H9 (cell line): ENCODE results near the gene MRM3. TPM values are rescaled to one million over a fixed set of nuclear protein-coding genes. Genes with fewer than 3 reads are reported as not detected.

Experiments used
- DNase-seq: peaks from one replicate; pipeline ENCODE4 v3.0.0-alpha.2; 2017
- H2AFZ ChIP-seq: one replicate; pipeline ENCODE4 v1.6.1; 2013; ENCODE audit warnings: mild to moderate bottlenecking, low read length, control low read depth, moderate library complexity
- H2AK5ac ChIP-seq: 2 replicates; pipeline ENCODE4 v1.6.1; 2013; ENCODE audit warnings: low read length, control low read depth, mixed read lengths; ENCODE audit not compliant: insufficient read length
- H2BK120ac ChIP-seq: one replicate; pipeline ENCODE4 v1.6.1; 2013; ENCODE audit warnings: low read depth, mild to moderate bottlenecking, low read length, control low read depth, inconsistent platforms; ENCODE audit not compliant: poor library complexity, severe bottlenecking
- H2BK12ac ChIP-seq: 2 replicates; pipeline ENCODE4 v1.6.1; 2013; ENCODE audit warnings: low read length, control low read depth, mixed read lengths, low read depth; ENCODE audit not compliant: insufficient read length
- H2BK15ac ChIP-seq: 2 replicates; pipeline ENCODE4 v1.6.1; 2013; ENCODE audit warnings: low read depth, low read length, control low read depth
- H2BK20ac ChIP-seq: one replicate; pipeline ENCODE4 v1.6.1; 2013; ENCODE audit warnings: low read depth, mild to moderate bottlenecking, low read length, control low read depth, inconsistent platforms; ENCODE audit not compliant: poor library complexity, severe bottlenecking
- H2BK5ac ChIP-seq: 2 replicates; pipeline ENCODE4 v1.6.1; 2013; ENCODE audit warnings: low read length, control low read depth, mixed read lengths; ENCODE audit not compliant: insufficient read length
- H3K14ac ChIP-seq: 2 replicates; pipeline ENCODE4 v1.6.1; 2013; ENCODE audit warnings: low read length, control low read depth; ENCODE audit not compliant: insufficient read depth
- H3K18ac ChIP-seq: 2 replicates; pipeline ENCODE4 v1.6.1; 2013; ENCODE audit warnings: low read depth, mild to moderate bottlenecking, mixed read lengths, low read length, control low read depth; ENCODE audit not compliant: insufficient read length
- H3K23ac ChIP-seq: 2 replicates; pipeline ENCODE4 v1.6.1; 2013; ENCODE audit warnings: low read length, control low read depth, mixed read lengths, low read depth; ENCODE audit not compliant: insufficient read length
- H3K23me2 ChIP-seq: 2 replicates; pipeline ENCODE4 v1.6.1; 2013; ENCODE audit warnings: low read depth, mild to moderate bottlenecking, mixed read lengths, low read length, control low read depth; ENCODE audit not compliant: insufficient read length, poor library complexity, severe bottlenecking
- H3K27ac ChIP-seq: 2 replicates; pipeline ENCODE4 v1.5.1; 2013; ENCODE audit warnings: low read length, control low read depth, mixed read lengths, low read depth; ENCODE audit not compliant: insufficient read length
- H3K27me3 ChIP-seq: 2 replicates; pipeline ENCODE4 v1.6.1; 2013; ENCODE audit warnings: low read length, control low read depth, inconsistent platforms; ENCODE audit not compliant: insufficient read depth
- H3K4ac ChIP-seq: 2 replicates; pipeline ENCODE4 v1.6.1; 2013; ENCODE audit warnings: low read depth, mild to moderate bottlenecking, control low read depth, inconsistent platforms, low read length, moderate library complexity
- H3K4me1 ChIP-seq: 2 replicates; pipeline ENCODE4 v1.6.1; 2013; ENCODE audit warnings: low read length, control low read depth, inconsistent platforms; ENCODE audit not compliant: insufficient read depth
- H3K4me2 ChIP-seq: 2 replicates; pipeline ENCODE4 v1.6.1; 2013; ENCODE audit warnings: low read length, control low read depth, mixed read lengths; ENCODE audit not compliant: insufficient read length, insufficient read depth
- H3K56ac ChIP-seq: 2 replicates; pipeline ENCODE4 v1.6.1; 2013; ENCODE audit warnings: low read depth, mild to moderate bottlenecking, mixed read lengths, low read length, control low read depth; ENCODE audit not compliant: insufficient read length
- H3K79me1 ChIP-seq: 2 replicates; pipeline ENCODE4 v1.6.1; 2013; ENCODE audit warnings: low read depth, mild to moderate bottlenecking, moderate library complexity, low read length, control low read depth, inconsistent platforms; ENCODE audit not compliant: insufficient read depth, poor library complexity, severe bottlenecking
- H3K79me2 ChIP-seq: 2 replicates; pipeline ENCODE4 v1.6.1; 2013; ENCODE audit warnings: low read length, control low read depth, inconsistent platforms; ENCODE audit not compliant: insufficient read depth
- H3K9ac ChIP-seq: 2 replicates; pipeline ENCODE4 v1.6.1; 2013; ENCODE audit warnings: low read length, control low read depth, mixed read lengths; ENCODE audit not compliant: insufficient read length; ENCODE audit errors: extremely low read depth
- H3K9me3 ChIP-seq: one replicate; pipeline ENCODE4 v1.6.1; 2013; ENCODE audit warnings: low read depth, low read length, inconsistent platforms; ENCODE audit not compliant: control insufficient read depth
- H3T11ph ChIP-seq: one replicate; pipeline ENCODE4 v1.6.1; 2013; ENCODE audit warnings: mild to moderate bottlenecking, low read length, control low read depth, inconsistent platforms
- H4K20me1 ChIP-seq: one replicate; pipeline ENCODE4 v1.6.1; 2013; ENCODE audit not compliant: control insufficient read depth, insufficient read length, insufficient read depth
- H4K5ac ChIP-seq: 2 replicates; pipeline ENCODE4 v1.6.1; 2013; ENCODE audit warnings: low read depth, mild to moderate bottlenecking, mixed read lengths, low read length, control low read depth; ENCODE audit not compliant: insufficient read length
- H4K8ac ChIP-seq: replicated peaks from 2 replicates; pipeline ENCODE4 v1.6.1; 2013; ENCODE audit warnings: low read length, control low read depth, mixed read lengths, low read depth; ENCODE audit not compliant: insufficient read length
- H4K91ac ChIP-seq: 2 replicates; pipeline ENCODE4 v1.6.1; 2013; ENCODE audit warnings: low read depth, mild to moderate bottlenecking, moderate library complexity, mixed read lengths, low read length, control low read depth; ENCODE audit not compliant: insufficient read length
- H3K27ac Mint-ChIP-seq, 3 experiments: 2 replicates in 2 of 3; 3 replicates in 1 of 3; pipeline ENCODE4 v1.8.0; 2020 to 2021; ENCODE audit warnings: mixed read lengths in 3 of 3, mild to moderate bottlenecking in 1 of 3, moderate library complexity in 1 of 3
- H3K27me3 Mint-ChIP-seq: 2 replicates; pipeline ENCODE4 v1.8.0; 2021; ENCODE audit warnings: low read depth, mild to moderate bottlenecking, moderate library complexity, mixed read lengths
- H3K36me3 Mint-ChIP-seq, 3 experiments: 2 replicates in 2 of 3; 3 replicates in 1 of 3; pipeline ENCODE4 v1.8.0; 2020 to 2021; ENCODE audit warnings: low read depth in 3 of 3, mixed read lengths in 3 of 3; ENCODE audit not compliant: insufficient read depth in 1 of 3
- H3K4me1 Mint-ChIP-seq, 2 experiments: 2 replicates each; pipeline ENCODE4 v1.8.0; 2020; ENCODE audit warnings: mixed read lengths in 2 of 2
- H3K4me3 Mint-ChIP-seq, 2 experiments: 2 replicates in 1 of 2; 3 replicates in 1 of 2; pipeline ENCODE4 v1.8.0; 2020 to 2021; ENCODE audit warnings: mild to moderate bottlenecking in 2 of 2, mixed read lengths in 2 of 2, moderate library complexity in 1 of 2
- H3K9me3 Mint-ChIP-seq, 2 experiments: 2 replicates in 1 of 2; 3 replicates in 1 of 2; pipeline ENCODE4 v1.8.0; 2020; ENCODE audit warnings: mild to moderate bottlenecking in 2 of 2, mixed read lengths in 2 of 2, moderate library complexity in 1 of 2
- WGBS: extraction: QIAGEN DNeasy Blood & Tissue Kit; methylation state at CpG from one replicate; pipeline ENCODE4 v1.1.7; 2013; ENCODE audit warnings: missing lambda C conversion rate, low lambda C conversion rate, mixed read lengths; ENCODE audit not compliant: insufficient read length; ENCODE audit errors: extremely low coverage; 5-methylcytosine and 5-hydroxymethylcytosine counted together
- total RNA-seq: library from RNA; stranded (reverse); gene quantifications from 2 replicates; pipeline ENCODE4 v1.2.1, GENCODE V29; 2021
- TF ChIP-seq, protein P1 (sequence below): fragments of 200-600 bp; sonication (generic); conservative IDR thresholded peaks from 3 replicates; pipeline ENCODE4 v1.8.0; 2021; ENCODE audit warnings: antibody characterized with exemption, mild to moderate bottlenecking

The MRM3 gene
- total RNA-seq, 1 experiment from 2014 or later: 25.3 TPM

DNA sequence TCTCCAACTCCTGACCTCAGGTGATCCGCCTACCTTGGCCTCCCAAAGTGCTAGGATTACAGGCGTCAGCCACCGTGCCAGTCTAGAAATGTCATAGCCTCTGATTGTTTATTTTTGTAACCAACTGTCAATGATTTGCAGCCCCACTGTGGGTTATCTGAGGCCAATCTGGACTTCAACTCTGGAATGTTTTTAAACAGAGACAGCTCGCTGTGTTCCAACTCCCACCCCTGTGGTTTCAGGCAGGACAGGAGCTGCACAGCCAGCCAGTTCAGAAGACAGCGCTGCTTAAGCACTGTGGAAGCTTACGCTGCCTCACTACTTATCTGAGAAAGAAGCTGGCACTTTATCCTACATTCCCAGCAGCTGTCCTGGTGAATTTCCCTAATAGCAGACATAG lies 19.5 kb downstream of the MRM3 start:
- H3K9ac ChIP-seq: no peak overlapping the region
- no peaks in the 10 kb centered on the region for H3K27me3 ChIP-seq
- H2AFZ ChIP-seq: no peak overlapping the region
- no peak overlapping the region for H2BK20ac ChIP-seq
- no peaks in the 10 kb centered on the region for H3K79me1 ChIP-seq
- H3K9me3 ChIP-seq: no peaks in the 10 kb centered on the region
- H2BK5ac ChIP-seq: no peak overlapping the region
- H4K8ac ChIP-seq: no peak overlapping the region
- H2BK15ac ChIP-seq: no peak overlapping the region
- no CpG with 5 or more reads among the region's 6 CpGs for WGBS
- no peak overlapping the region for H2BK12ac ChIP-seq
- H4K5ac ChIP-seq: no peak overlapping the region
- no peaks in the 10 kb centered on the region for H3K23me2 ChIP-seq
- H3K56ac ChIP-seq: no peak overlapping the region
- H2AK5ac ChIP-seq: no peak overlapping the region
- no peaks in the 10 kb centered on the region for H3K27me3 Mint-ChIP-seq
- TF ChIP-seq, protein P1, sequence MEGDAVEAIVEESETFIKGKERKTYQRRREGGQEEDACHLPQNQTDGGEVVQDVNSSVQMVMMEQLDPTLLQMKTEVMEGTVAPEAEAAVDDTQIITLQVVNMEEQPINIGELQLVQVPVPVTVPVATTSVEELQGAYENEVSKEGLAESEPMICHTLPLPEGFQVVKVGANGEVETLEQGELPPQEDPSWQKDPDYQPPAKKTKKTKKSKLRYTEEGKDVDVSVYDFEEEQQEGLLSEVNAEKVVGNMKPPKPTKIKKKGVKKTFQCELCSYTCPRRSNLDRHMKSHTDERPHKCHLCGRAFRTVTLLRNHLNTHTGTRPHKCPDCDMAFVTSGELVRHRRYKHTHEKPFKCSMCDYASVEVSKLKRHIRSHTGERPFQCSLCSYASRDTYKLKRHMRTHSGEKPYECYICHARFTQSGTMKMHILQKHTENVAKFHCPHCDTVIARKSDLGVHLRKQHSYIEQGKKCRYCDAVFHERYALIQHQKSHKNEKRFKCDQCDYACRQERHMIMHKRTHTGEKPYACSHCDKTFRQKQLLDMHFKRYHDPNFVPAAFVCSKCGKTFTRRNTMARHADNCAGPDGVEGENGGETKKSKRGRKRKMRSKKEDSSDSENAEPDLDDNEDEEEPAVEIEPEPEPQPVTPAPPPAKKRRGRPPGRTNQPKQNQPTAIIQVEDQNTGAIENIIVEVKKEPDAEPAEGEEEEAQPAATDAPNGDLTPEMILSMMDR: no peak
- H3K27ac Mint-ChIP-seq: peak overlapping the region in 1 of 3 experiments; percentile 65; a peak in 1 of 7 replicates
- no peak overlapping the region for H3K27ac ChIP-seq
- no peak overlapping the region for H3T11ph ChIP-seq
- H3K4me1 ChIP-seq: no peaks in the 10 kb centered on the region; the same call in 1 of the 2 replicates
- no peak overlapping the region for H3K14ac ChIP-seq
- H3K9me3 Mint-ChIP-seq: no peaks in the 10 kb centered on the region
- peaks cover 3 to 38% (median 34%) of the 10 kb centered on the region in 3 experiments; a peak in 6 of 7 replicates for H3K36me3 Mint-ChIP-seq
- no peak overlapping the region for H3K4me2 ChIP-seq
- peaks cover 0 to 3% of the 10 kb centered on the region in 2 experiments; a peak in 1 of 4 replicates for H3K4me1 Mint-ChIP-seq
- H3K23ac ChIP-seq: no peak overlapping the region
- DNase-seq: no peak
- H3K4ac ChIP-seq: no peak overlapping the region
- H4K20me1 ChIP-seq: no peaks in the 10 kb centered on the region
- no peaks in the 10 kb centered on the region; the same call in 1 of the 2 replicates for H3K79me2 ChIP-seq
- no peak overlapping the region for H3K4me3 Mint-ChIP-seq
- H4K91ac ChIP-seq: no peak overlapping the region
- H3K18ac ChIP-seq: no peak overlapping the region
- H2BK120ac ChIP-seq: no peak overlapping the region
